GM12872 (cell line): Measurements from ENCODE around the gene HS6ST1.

Experiments
- CTCF ChIP-seq: IDR thresholded peaks from 3 replicates; pipeline ENCODE4 v1.5.1; 2011; ENCODE audit warnings: low read depth, mild to moderate bottlenecking, low read length, moderate library complexity; ENCODE audit not compliant: insufficient read depth

Gene HS6ST1

GRCh38 chr2:128319631-128320191 lies 1.0 kb upstream of the HS6ST1 start:
- no peak for TF ChIP-seq CTCF

- no peak for TF ChIP-seq CTCF
Measured at GRCh38 chr2:128317181-128317898, 1.3 kb downstream of the HS6ST1 start.

GRCh38 chr2:128316777-128317180 lies 1.9 kb downstream of the HS6ST1 start:
- TF ChIP-seq CTCF = no peak

GRCh38 chr2:128315829-128316776 lies 2.6 kb downstream of the HS6ST1 start:
- no peak for TF ChIP-seq CTCF

GRCh38 chr2:128315122-128315828 lies 3.4 kb downstream of the HS6ST1 start:
- TF ChIP-seq CTCF = no peak

GRCh38 chr2:128314348-128315121 lies 4.1 kb downstream of the HS6ST1 start:
- TF ChIP-seq CTCF = no peak
